Measurements from ENCODE around the gene ZFP1.
"Not testable (repeated sequence)": the region's sequence is repeated elsewhere in the genome, so short reads cannot be mapped to it uniquely, and the experiment has no call there.

ZFP1 gene

GRCh38 chr16:75111961-75112733 lies 36.2 kb upstream of the ZFP1 start:
- DNase-seq: peak; percentile 35
- in situ Hi-C loops (cut with MboI; ENCODE audit: low pct_unique_long_range_greater_than_20kb, low sequenced_read_pairs): loop anchor here (10.0 kb wide), 1 partner anchor 117 kb away; the partner anchor contains the start of gene ZNRF1

- in situ Hi-C loops (cut with MboI; ENCODE audit: low pct_unique_long_range_greater_than_20kb, low sequenced_read_pairs): loop anchor here (10.0 kb wide), 1 partner anchor 118 kb away; the partner anchor contains the start of gene ZNRF1
- no peak for DNase-seq
Measured at GRCh38 chr16:75112734-75113491, 35.4 kb upstream of the ZFP1 start.

GRCh38 chr16:75113541-75114121 lies 34.7 kb upstream of the ZFP1 start:
- in situ Hi-C loops (cut with MboI; ENCODE audit: low pct_unique_long_range_greater_than_20kb, low sequenced_read_pairs): loop anchor here (10.0 kb wide), 1 partner anchor 119 kb away; the partner anchor contains the start of gene ZNRF1
- no peak for DNase-seq

- in situ Hi-C loops (cut with MboI; ENCODE audit: low pct_unique_long_range_greater_than_20kb, low sequenced_read_pairs): loop anchor here (10.0 kb wide), 1 partner anchor 120 kb away; the partner anchor contains the start of gene ZNRF1
Measured at GRCh38 chr16:75114179-75114945, 34.0 kb upstream of the ZFP1 start.

GRCh38 chr16:75114946-75115825 lies 33.1 kb upstream of the ZFP1 start:
- in situ Hi-C loops (cut with MboI; ENCODE audit: low pct_unique_long_range_greater_than_20kb, low sequenced_read_pairs): loop anchor here (10.0 kb wide), 1 partner anchor 120 kb away; the partner anchor contains the start of gene ZNRF1
- DNase-seq: no peak

More at GRCh38 chr16:75114179-75114945, 34.0 kb upstream of the ZFP1 start:
- DNase-seq: no peak

- peak; percentile 79 for DNase-seq
- in situ Hi-C loops (cut with MboI; ENCODE audit: low pct_unique_long_range_greater_than_20kb, low sequenced_read_pairs): loop anchor here (10.0 kb wide), 1 partner anchor 121 kb away; the partner anchor contains the start of gene ZNRF1
Measured at GRCh38 chr16:75116081-75116910, 32.0 kb upstream of the ZFP1 start, which contains the start of gene LDHD. Gene LDHD (minus strand): TSS chr16:75116780. CDS start chr16:75116720, 60 bp downstream.

- DNase-seq: no peak
- in situ Hi-C loops (cut with MboI; ENCODE audit: low pct_unique_long_range_greater_than_20kb, low sequenced_read_pairs): loop anchor here (10.0 kb wide), 1 partner anchor 122 kb away; the partner anchor contains the start of gene ZNRF1
Measured at GRCh38 chr16:75116911-75117245, 31.4 kb upstream of the ZFP1 start.

GRCh38 chr16:75118943-75119539 lies 29.3 kb upstream of the ZFP1 start:
- in situ Hi-C loops (cut with MboI; ENCODE audit: low pct_unique_long_range_greater_than_20kb, low sequenced_read_pairs): loop anchor here (10.0 kb wide), 1 partner anchor 124 kb away; the partner anchor contains the start of gene ZNRF1
- DNase-seq: no peak

- in situ Hi-C loops (cut with MboI; ENCODE audit: low pct_unique_long_range_greater_than_20kb, low sequenced_read_pairs): no loop called here
- no peak for DNase-seq
Measured at GRCh38 chr16:75120253-75120652, 28.1 kb upstream of the ZFP1 start.

- in situ Hi-C loops (cut with MboI; ENCODE audit: low pct_unique_long_range_greater_than_20kb, low sequenced_read_pairs): no loop called here
- DNase-seq: no peak
Measured at GRCh38 chr16:75121949-75122568, 26.3 kb upstream of the ZFP1 start.

- in situ Hi-C loops (cut with MboI; ENCODE audit: low pct_unique_long_range_greater_than_20kb, low sequenced_read_pairs): no loop called here
- no peak for DNase-seq
Measured at GRCh38 chr16:75122609-75123008, 25.7 kb upstream of the ZFP1 start.

GRCh38 chr16:75127713-75128415 lies 20.5 kb upstream of the ZFP1 start:
- DNase-seq: no peak
- in situ Hi-C loops (cut with MboI; ENCODE audit: low pct_unique_long_range_greater_than_20kb, low sequenced_read_pairs): no loop called here

GRCh38 chr16:75129421-75130149 lies 18.7 kb upstream of the ZFP1 start:
- peak; percentile 55 for DNase-seq
- in situ Hi-C loops (cut with MboI; ENCODE audit: low pct_unique_long_range_greater_than_20kb, low sequenced_read_pairs): not testable (repeated sequence)

GRCh38 chr16:75130150-75130771 lies 18.1 kb upstream of the ZFP1 start:
- no peak for DNase-seq
- in situ Hi-C loops (cut with MboI; ENCODE audit: low pct_unique_long_range_greater_than_20kb, low sequenced_read_pairs): no loop called here

- in situ Hi-C loops (cut with MboI; ENCODE audit: low pct_unique_long_range_greater_than_20kb, low sequenced_read_pairs): no loop called here
- DNase-seq: no peak
Measured at GRCh38 chr16:75131081-75131480, 17.2 kb upstream of the ZFP1 start.

Data from KBM-7 (cell line).